ENCODE measurements around the gene POLQ. TPM values are rescaled to one million over a fixed set of nuclear protein-coding genes. Genes with fewer than 3 reads are reported as not detected.
"Not testable (repeated sequence)": the region's sequence is repeated elsewhere in the genome, so short reads cannot be mapped to it uniquely, and the experiment has no call there.

The POLQ gene
- total RNA-seq, 1 donor from 2014 or later: 2.4 TPM

DNA sequence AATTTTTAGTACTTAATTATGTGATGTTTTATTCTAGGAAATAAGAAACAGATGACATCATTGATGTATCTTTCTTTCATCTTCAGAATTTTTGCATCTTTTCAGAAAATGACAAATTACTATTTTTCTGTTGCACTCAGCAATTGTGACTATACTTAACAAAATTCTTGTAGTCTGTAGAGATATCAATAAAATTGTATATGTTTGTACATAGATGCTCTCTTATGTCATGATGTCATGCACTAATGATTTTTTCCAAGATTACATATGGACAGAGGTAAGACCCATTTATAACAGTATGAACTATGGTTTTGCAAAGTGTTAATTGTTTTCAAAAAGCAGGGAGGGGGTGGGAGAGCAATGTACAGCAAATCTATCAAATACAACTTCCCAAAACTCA, 121.2 kb downstream of the POLQ start:
- no peak for DNase-seq (ENCODE audit: low spot score)

DNA sequence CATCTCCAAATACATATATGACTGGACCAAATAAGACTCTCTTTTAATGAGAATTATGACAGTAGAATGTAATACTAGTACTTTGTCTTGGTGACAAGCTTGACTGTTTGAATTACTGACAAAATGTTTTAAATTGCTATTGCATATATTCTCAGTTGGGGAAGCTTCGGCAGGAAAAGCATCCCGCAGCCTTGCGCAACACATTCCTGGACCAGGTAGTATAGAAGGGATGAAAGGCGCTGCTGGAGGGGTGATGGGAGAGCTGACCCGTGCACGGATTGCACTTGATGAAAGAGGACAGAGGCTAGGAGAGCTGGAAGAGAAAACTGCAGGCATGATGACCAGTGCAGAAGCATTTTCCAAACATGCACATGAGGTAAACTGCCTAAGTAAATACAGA, 127.6 kb downstream of the POLQ start:
- no peak for DNase-seq (ENCODE audit: low spot score)

DNA sequence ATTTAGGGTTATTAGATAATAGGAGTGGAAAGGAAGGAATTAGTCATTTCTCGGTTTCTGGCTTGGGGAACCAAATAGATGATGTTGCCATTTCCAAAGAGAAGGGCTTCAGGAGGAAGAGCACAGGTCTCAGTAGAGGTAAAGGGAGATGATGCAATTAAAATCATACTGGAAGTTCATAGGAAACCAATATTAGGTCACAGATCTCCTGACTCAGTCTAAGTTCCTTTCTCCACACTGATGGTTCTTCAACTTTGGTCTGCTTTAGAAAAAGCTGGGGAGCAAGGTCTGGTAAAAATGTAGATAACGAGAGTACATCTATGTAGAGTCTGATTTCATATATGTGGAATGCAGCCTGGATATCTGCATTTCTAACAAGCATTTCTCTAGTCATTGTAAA, 130.9 kb downstream of the POLQ start:
- DNase-seq (ENCODE audit: low spot score): peak; percentile 15

DNA sequence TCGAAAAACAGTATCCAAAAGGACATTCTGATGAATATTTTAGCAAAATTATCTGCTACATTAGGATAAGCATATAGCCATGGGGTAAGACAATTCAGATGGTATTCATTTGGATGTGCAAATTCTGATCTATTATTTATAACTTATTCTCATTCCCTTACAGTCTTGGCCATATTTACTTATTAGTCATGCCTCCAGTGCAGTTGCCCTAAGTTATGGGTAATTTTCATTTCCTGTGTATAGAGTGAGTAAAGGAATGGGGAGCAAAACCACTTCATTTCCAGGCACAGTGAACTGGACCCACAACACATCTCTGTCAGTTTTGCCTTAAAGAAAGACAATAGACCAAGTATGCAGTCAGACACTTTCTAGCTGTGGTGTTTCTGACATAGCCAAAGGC, 134.3 kb downstream of the POLQ start:
- no peak for DNase-seq (ENCODE audit: low spot score)

DNA sequence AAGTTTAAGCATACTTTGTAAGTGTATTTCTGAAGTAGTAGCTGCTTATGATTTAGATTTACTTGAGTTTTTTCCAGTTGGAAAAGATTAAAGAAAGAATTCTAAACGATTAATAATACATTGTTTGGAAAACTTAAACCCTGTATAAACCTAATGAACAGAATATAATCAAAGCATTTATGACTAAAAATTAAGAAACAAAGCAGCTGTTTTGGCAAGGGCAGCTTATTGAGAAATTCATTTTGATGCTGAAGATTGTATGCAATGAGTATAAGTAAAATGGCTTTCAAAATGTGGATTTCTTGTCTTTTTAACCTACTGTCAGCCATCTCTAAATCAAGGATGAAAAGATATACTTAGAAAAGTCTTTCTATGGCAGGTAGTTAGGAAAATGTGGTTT, 140.2 kb downstream of the POLQ start:
- no peak for DNase-seq (ENCODE audit: low spot score)

DNA sequence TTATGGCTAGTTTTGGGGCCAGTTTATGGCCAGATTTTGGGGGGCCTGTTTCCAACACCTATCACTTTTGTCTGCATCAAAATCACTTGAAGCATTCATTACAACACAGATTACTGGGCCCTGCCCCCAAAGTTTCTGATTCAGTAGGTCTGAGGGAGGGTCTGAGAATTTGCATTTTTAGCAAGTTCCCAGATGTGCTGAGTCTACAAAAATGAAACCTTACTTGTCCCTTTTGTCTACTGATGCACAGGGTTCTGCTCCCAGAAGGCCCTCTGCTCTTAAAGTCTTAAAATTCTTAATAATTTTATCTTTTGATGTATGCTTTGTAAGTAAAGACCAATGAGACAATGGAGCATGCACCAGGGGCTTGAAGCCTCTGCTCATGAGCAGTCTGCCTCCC, 146.0 kb downstream of the POLQ start:
- no peak for DNase-seq (ENCODE audit: low spot score)

DNA sequence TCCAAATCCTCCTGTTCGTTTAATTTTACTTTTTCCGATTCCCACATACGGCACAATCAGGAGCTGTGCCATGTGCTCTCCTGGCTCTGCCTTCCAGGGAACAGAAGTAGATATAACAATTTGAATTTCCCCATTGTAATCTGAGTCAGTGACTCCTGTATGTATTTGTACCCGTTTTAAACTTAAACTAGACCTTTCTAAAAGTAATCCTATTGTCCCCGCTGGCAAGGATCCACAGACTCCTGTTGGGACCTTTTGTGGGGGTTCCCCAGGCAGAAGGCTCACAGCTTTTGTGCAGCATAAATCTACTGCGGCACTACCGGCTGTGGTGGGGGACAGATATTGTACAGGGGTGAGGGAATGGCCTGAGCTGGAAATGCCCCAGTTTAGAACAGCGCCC, 147.7 kb downstream of the POLQ start:
- DNase-seq (ENCODE audit: low spot score): not testable (repeated sequence)

DNA sequence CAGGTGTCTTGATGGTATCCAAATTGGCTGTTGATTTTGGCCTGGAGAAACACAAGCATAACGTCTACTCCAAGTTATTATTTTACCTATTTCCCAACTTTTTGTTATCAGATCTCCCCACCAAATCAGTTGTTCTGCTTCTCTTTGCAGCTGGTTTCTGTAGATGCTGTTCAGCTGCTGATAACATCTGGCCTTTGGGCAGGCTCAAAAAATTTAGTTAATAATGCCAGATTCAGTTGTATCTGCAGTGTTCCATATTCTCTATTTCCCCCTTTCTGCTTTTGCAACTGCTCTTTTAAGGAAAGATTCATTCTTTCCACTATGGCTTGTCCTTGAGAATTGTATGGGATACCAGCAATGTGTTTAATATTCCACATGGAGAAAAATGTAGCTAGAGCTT, 149.8 kb downstream of the POLQ start:
- DNase-seq (ENCODE audit: low spot score): not testable (repeated sequence)

DNA sequence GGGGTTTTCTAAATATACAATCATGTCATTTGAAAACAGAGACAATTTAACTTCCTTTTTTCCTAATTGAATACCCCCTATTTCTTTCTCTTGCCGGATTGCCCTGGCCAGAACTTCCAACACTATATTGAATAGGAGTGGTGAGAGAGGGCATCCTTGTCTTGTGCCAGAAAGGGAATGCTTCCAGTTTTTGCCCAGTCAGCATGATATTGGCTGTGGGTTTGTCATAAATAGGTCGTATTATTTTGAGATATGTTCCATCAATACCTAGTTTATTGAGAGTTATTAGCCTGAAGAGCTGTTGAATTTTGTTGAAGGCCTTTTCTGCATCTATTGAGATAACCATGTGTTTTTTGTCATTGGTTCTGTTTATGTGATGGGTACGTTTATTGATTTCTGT, 157.5 kb downstream of the POLQ start:
- DNase-seq (ENCODE audit: low spot score): not testable (repeated sequence)

Other genes starting within 250 kb of the POLQ start
- 16.1 TPM for gene ARGFX, start 22.0 kb upstream of the POLQ start, total RNA-seq (ENCODE audit: insufficient read depth, low replicate concordance)
- gene FBXO40, start 47.4 kb upstream of the POLQ start, total RNA-seq (ENCODE audit: insufficient read depth, low replicate concordance): 2.2 TPM
- gene HCLS1, start 114.9 kb upstream of the POLQ start, total RNA-seq (ENCODE audit: insufficient read depth, low replicate concordance): 31.3 TPM
- gene GOLGB1, start 203.8 kb upstream of the POLQ start, total RNA-seq (ENCODE audit: insufficient read depth, low replicate concordance): 57.8 TPM